Adrenal gland (tissue), 12 donors: ENCODE measurements around the gene CCDC192. TPM values are rescaled to one million over a fixed set of nuclear protein-coding genes. Genes with fewer than 3 reads are reported as not detected.

Source experiments
- DNase-seq, 7 donors: peaks; one replicate each; pipeline ENCODE4 v3.0.0-alpha.2; 2019 to 2020
- H3K27ac ChIP-seq, 5 donors: fragments of 200-600 bp; sonication (generic) in 4 of 5; 1 replicate in 3 of 5; 2 replicates in 2 of 5; pipeline versions ENCODE4 v1.5.1 to v1.8.0; 2016 to 2020; ENCODE audit warnings: mild to moderate bottlenecking in 1 of 5
- H3K27me3 ChIP-seq: fragments of 200-600 bp; 2 replicates; pipeline ENCODE4 v1.8.0; 2021
- H3K36me3 ChIP-seq, 2 donors: fragments of 200-600 bp; replicated peaks in 1 of 2; 1 replicate in 1 of 2; 2 replicates in 1 of 2; pipeline versions ENCODE4 v1.5.1 to v1.8.0; 2018 to 2022
- H3K4me1 ChIP-seq, 2 donors: fragments of 200-600 bp; replicated peaks in 1 of 2; 1 replicate in 1 of 2; 2 replicates in 1 of 2; pipeline versions ENCODE4 v1.5.1 to v1.8.0; 2018 to 2021
- H3K4me3 ChIP-seq, 4 donors: fragments of 200-600 bp; sonication (generic) in 3 of 4; one replicate each; pipeline ENCODE4 v1.5.1; 2016 to 2018
- H3K9me3 ChIP-seq, 3 donors: fragments of 200-600 bp; sonication (generic) in 1 of 3; replicated peaks in 1 of 3; 1 replicate in 2 of 3; 2 replicates in 1 of 3; pipeline versions ENCODE4 v1.5.1 to v1.8.0; 2016 to 2021
- CTCF ChIP-seq, 6 experiments: fragments of 450-650 bp in 4 of 6; fragments of 200-600 bp in 2 of 6; sonication (generic) in 1 of 6; IDR thresholded peaks; 1 replicate in 5 of 6; 2 replicates in 1 of 6; pipeline versions ENCODE4 v1.5.1 to v1.8.0; 2016 to 2021; ENCODE audit warnings: antibody characterized with exemption in 6 of 6, mild to moderate bottlenecking in 2 of 6, moderate library complexity in 1 of 6
- POLR2A ChIP-seq, 2 donors: fragments of 450-650 bp; IDR thresholded peaks; one replicate each; pipeline ENCODE4 v1.6.1; 2017; ENCODE audit warnings: antibody characterized with exemption in 2 of 2, mild to moderate bottlenecking in 2 of 2, moderate library complexity in 1 of 2
- WGBS, 4 donors: extraction: QIAGEN DNeasy Blood & Tissue Kit in 2 of 4; methylation state at CpG; one replicate each; pipeline versions ENCODE4 v1.1.5 to v1.1.7; 2013 to 2017; 5-methylcytosine and 5-hydroxymethylcytosine counted together
- intact Hi-C, 2 donors: fragments of 100-400 bp; cut with DNase I; formaldehyde crosslinking; loops; one replicate each; pipeline versions ENCODE4 v1.14.1 to v1.15.0; 2022 to 2023
- polyA plus RNA-seq, 3 donors: library from polyadenylated mRNA; stranded (reverse); fragments of 200-250 nt in 2 of 3; fragments of 350-450 nt in 1 of 3; fragmentation: Illumina TruSeq in 1 of 3; extraction: RNeasy Lipid Tissue Mini Kit (QIAGEN cat#74804) in 1 of 3; gene quantifications; one replicate each; pipeline ENCODE4 v1.2.3, GENCODE V29; 2013 to 2014
- total RNA-seq, 9 donors: library from RNA; depleted of rRNA in 4 of 9; stranded (reverse); fragments of >200 nt in 4 of 9; fragments of 120-200 nt in 1 of 9; fragmentation: NEBNext Ultra II Directional in 1 of 9; extraction: Animal tissue kit (Norgen Biotek cat#: 25700) in 1 of 9; gene quantifications; one replicate each; pipeline versions ENCODE4 v1.1.0 to v1.2.4, GENCODE V29; 2013 to 2023
- donor health status: healthy with polysubstance abuse.
- donor health status: Bipolar disorder and iron deficiency.
- donor health status: DM: yes; HTN: yes; CAD: no.
- donor health status: DM: no; HTN: no; CAD: no.
- donor health status: DM: no; HTN: no; CAD: no.
- donor health status: DM: yes; HTN: yes; CAD: no.

The CCDC192 gene
- total and polyA plus RNA-seq, 12 donors = 0.35 to 0.56 (median 0.46) TPM; not detected in 8

- Histone ChIP-seq H3K27me3 (no peaks in the 10 kb centered on the region), H3K9me3 (no peaks in the 10 kb centered on the region), H3K36me3 (no peaks in the 10 kb centered on the region), H3K4me1 (peaks cover 4 to 13% of the 10 kb centered on the region in 2 donors), H3K27ac (no peak overlapping the region), H3K4me3 (no peak overlapping the region)
- no peak for DNase-seq
- no peak for TF ChIP-seq POLR2A (IDR thresholded peaks at IDR 0.05)
- no peak for TF ChIP-seq CTCF (IDR thresholded peaks at IDR 0.05)
- intact Hi-C loops = no loop called here
Measured at GRCh38 chr5:127770272-127770671, 67.1 kb downstream of the CCDC192 start.

- intact Hi-C loops = no loop called here
- no peaks in the 10 kb centered on the region for H3K36me3 ChIP-seq
- H3K4me1 ChIP-seq = peaks cover 0 to 13% of the 10 kb centered on the region in 2 donors
- DNase-seq = no peak
- TF ChIP-seq POLR2A (IDR thresholded peaks at IDR 0.05) (no peak), CTCF (IDR thresholded peaks at IDR 0.05) (no peak)
- no peak overlapping the region for H3K27ac ChIP-seq
- no peaks in the 10 kb centered on the region for H3K27me3 ChIP-seq
- 32 to 46% (median 36%) methylated on average over 1 of the region's 1 CpG for whole genome bisulfite sequencing, 4 donors
- no peak overlapping the region for H3K4me3 ChIP-seq
- H3K9me3 ChIP-seq = no peaks in the 10 kb centered on the region
Measured at GRCh38 chr5:127772531-127772930, 69.3 kb downstream of the CCDC192 start.

- 89 to 95% (median 94%) methylated on average over 2 of the region's 2 CpGs for WGBS, 4 donors
- Histone ChIP-seq H3K4me1 (peaks cover 0 to 13% of the 10 kb centered on the region in 2 donors), H3K27me3 (no peaks in the 10 kb centered on the region), H3K36me3 (no peaks in the 10 kb centered on the region), H3K9me3 (peaks cover 0 to 9% (median 0%) of the 10 kb centered on the region in 3 donors), H3K27ac (no peak overlapping the region), H3K4me3 (no peak overlapping the region)
- intact Hi-C loops = no loop called here
- TF ChIP-seq POLR2A (IDR thresholded peaks at IDR 0.05) (no peak), CTCF (IDR thresholded peaks at IDR 0.05) (no peak)
- DNase-seq = no peak
Measured at GRCh38 chr5:127774221-127774620, 71.0 kb downstream of the CCDC192 start.

GRCh38 chr5:127776477-127776876 lies 73.3 kb downstream of the CCDC192 start:
- intact Hi-C loops = no loop called here
- no peak for DNase-seq
- Histone ChIP-seq H3K36me3 (no peaks in the 10 kb centered on the region), H3K9me3 (peaks cover 0 to 9% (median 0%) of the 10 kb centered on the region in 3 donors), H3K27me3 (no peaks in the 10 kb centered on the region), H3K4me3 (no peak overlapping the region), H3K4me1 (peaks cover 0 to 6% of the 10 kb centered on the region in 2 donors), H3K27ac (no peak overlapping the region)
- TF ChIP-seq CTCF (IDR thresholded peaks at IDR 0.05) (no peak), POLR2A (IDR thresholded peaks at IDR 0.05) (no peak)
- WGBS, 4 donors = 92 to 99% (median 98%) methylated on average over 4 of the region's 4 CpGs
